ENCODE results near the gene MOCS3. TPM values are rescaled to one million over a fixed set of nuclear protein-coding genes. Genes with fewer than 3 reads are reported as not detected.

The MOCS3 gene
- total and polyA plus RNA-seq, 2 of the 13 experiments (the other 11 are each of a cell fraction or from before 2014, with no cell fraction given) = 3.7 to 8.4 TPM

GRCh38 chr20:50992733-50993457, 34.3 kb downstream of the MOCS3 start (continued):
- no peak for TF ChIP-seq SNAPC4 (CRISPR knock-in tag; IDR thresholded peaks at IDR 0.05)
- no peak for TF ChIP-seq RAD51 (IDR thresholded peaks at IDR 0.05; ENCODE audit: borderline replicate concordance)
- TF ChIP-seq SALL1 (CRISPR knock-in tag; IDR thresholded peaks at IDR 0.05) = peak; percentile 23; the same call in 1 of the 2 replicates
- no peak for TF ChIP-seq ZNF275 (CRISPR knock-in tag; IDR thresholded peaks at IDR 0.05; ENCODE audit: borderline replicate concordance)
- no peak for TF ChIP-seq ZNF335 (CRISPR knock-in tag; IDR thresholded peaks at IDR 0.05)
- TF ChIP-seq RBFOX2 (IDR thresholded peaks at IDR 0.05; ENCODE audit: low read depth, low read length) = no peak
- no peak for TF ChIP-seq KMT2A (CRISPR knock-in tag; IDR thresholded peaks at IDR 0.05)
- 0 out of 2 replicates have a peak, but pooled peaks have one; percentile 24 for TF ChIP-seq ZNF740 (CRISPR knock-in tag; IDR thresholded peaks at IDR 0.05)
- TF ChIP-seq ZSCAN22 (CRISPR knock-in tag; IDR thresholded peaks at IDR 0.05) = no peak
- no peak for TF ChIP-seq ZNF580 (CRISPR knock-in tag; IDR thresholded peaks at IDR 0.05; ENCODE audit: borderline replicate concordance, low read depth)
- TF ChIP-seq ZUFSP (CRISPR knock-in tag; IDR thresholded peaks at IDR 0.05; ENCODE audit: borderline replicate concordance) = no peak
- no peak for TF ChIP-seq ZSCAN30 (CRISPR knock-in tag; IDR thresholded peaks at IDR 0.05)
- TF ChIP-seq ZNF574 (CRISPR knock-in tag; IDR thresholded peaks at IDR 0.05) = no peak; the same call in 1 of the 2 replicates
- TF ChIP-seq REL (CRISPR knock-in tag; conservative IDR thresholded peaks at IDR 0.05) = no peak
- no peak for TF ChIP-seq ZNF138 (CRISPR knock-in tag; IDR thresholded peaks at IDR 0.05; ENCODE audit: low read depth)
- no peak for TF ChIP-seq ZNF343 (CRISPR knock-in tag; IDR thresholded peaks at IDR 0.05)
- no peak for TF ChIP-seq MTA3 (CRISPR knock-in tag; IDR thresholded peaks at IDR 0.05)
- no peak for TF ChIP-seq ZNF703 (CRISPR knock-in tag; IDR thresholded peaks at IDR 0.05; ENCODE audit: borderline replicate concordance)

All from HepG2 (cell line).